Natural killer cell (primary cell): ENCODE measurements around the gene WFDC8. TPM values are rescaled to one million over a fixed set of nuclear protein-coding genes. Genes with fewer than 3 reads are reported as not detected.
A peak's percentile ranks its signal among the peaks of the same experiment; 100 is the strongest.

Experiments used
- ATAC-seq, 3 donors: fragments of 150-1000 bp in 2 of 3; fragments of 200-7000 bp in 1 of 3; cut with Tn5 transposase; 1 replicate in 1 of 3; 2 replicates in 2 of 3; pipeline ENCODE4 v1.10.0; 2021; ENCODE audit warnings: mild to moderate bottlenecking in 2 of 3, moderate library complexity in 2 of 3
- DNase-seq, 2 donors: peaks; one replicate each; pipeline versions ENCODE4 v3.0.0 to v3.0.0-alpha.2; 2013 to 2021; ENCODE audit warnings: mixed read lengths in 1 of 2
- H3K27ac ChIP-seq: one replicate; pipeline ENCODE4 v1.5.1; 2013; ENCODE audit warnings: mild to moderate bottlenecking, low read length
- H3K27me3 ChIP-seq: one replicate; pipeline ENCODE4 v1.6.1; 2013; ENCODE audit warnings: low read length; ENCODE audit not compliant: control insufficient read depth, insufficient read depth
- H3K36me3 ChIP-seq: one replicate; pipeline ENCODE4 v1.6.1; 2013; ENCODE audit warnings: low read length; ENCODE audit not compliant: control insufficient read depth, insufficient read depth
- H3K4me1 ChIP-seq: one replicate; pipeline ENCODE4 v1.6.1; 2013; ENCODE audit warnings: low read length; ENCODE audit not compliant: control insufficient read depth, insufficient read depth
- H3K4me3 ChIP-seq: one replicate; pipeline ENCODE4 v1.5.1; 2013; ENCODE audit warnings: low read length
- H3K9me3 ChIP-seq: one replicate; pipeline ENCODE4 v1.6.1; 2013; ENCODE audit warnings: low read length; ENCODE audit not compliant: control insufficient read depth, insufficient read depth
- H3K27ac Mint-ChIP-seq, 2 donors: one replicate each; pipeline ENCODE4 v1.8.0; 2022; ENCODE audit warnings: mild to moderate bottlenecking in 2 of 2, mixed read lengths in 2 of 2, moderate library complexity in 1 of 2
- H3K27me3 Mint-ChIP-seq, 2 donors: one replicate each; pipeline ENCODE4 v1.8.0; 2022; ENCODE audit warnings: low read depth in 2 of 2, mixed read lengths in 2 of 2
- H3K36me3 Mint-ChIP-seq: one replicate; pipeline ENCODE4 v1.8.0; 2022; ENCODE audit warnings: mixed read lengths
- H3K4me1 Mint-ChIP-seq, 2 donors: one replicate each; pipeline ENCODE4 v1.8.0; 2022; ENCODE audit warnings: mixed read lengths in 2 of 2
- H3K4me3 Mint-ChIP-seq: one replicate; pipeline ENCODE4 v1.8.0; 2022; ENCODE audit warnings: mild to moderate bottlenecking, moderate library complexity, mixed read lengths
- H3K9me3 Mint-ChIP-seq, 2 donors: one replicate each; pipeline ENCODE4 v1.8.0; 2022; ENCODE audit warnings: mixed read lengths in 2 of 2
- CTCF ChIP-seq: fragments of 200-600 bp; IDR thresholded peaks from one replicate; pipeline ENCODE4 v1.8.0; 2022; ENCODE audit warnings: antibody characterized with exemption
- WGBS: methylation state at CpG from one replicate; pipeline ENCODE4 v1.1.7; 2013; ENCODE audit warnings: missing lambda C conversion rate; ENCODE audit not compliant: insufficient coverage; 5-methylcytosine and 5-hydroxymethylcytosine counted together
- intact Hi-C: fragments of 100-400 bp; cut with micrococcal nuclease; formaldehyde crosslinking; loops from one replicate; pipeline ENCODE4 v1.14.2; 2022
- total RNA-seq, 4 donors: library from RNA; stranded (reverse); fragments of 120-200 nt in 1 of 4; gene quantifications; one replicate each; pipeline versions ENCODE4 v1.2.3 to v1.2.4, GENCODE V29; 2013 to 2022

Gene WFDC8
- total RNA-seq, 3 donors from 2014 or later (not counting 1 experiment from before 2014, with no cell fraction given), result not detected

GRCh38 chr20:45547206-45547770, 31.8 kb downstream of the WFDC8 start, which contains the start of gene EPPIN:
TSS of gene EPPIN (minus strand) at chr20:45547401. CDS start at chr20:45547357, 44 bp downstream.
- DNase-seq, result no peak
- no peak within 1 kb of the TSS for H3K4me3 ChIP-seq
- intact Hi-C loops, result no loop called here
- peaks cover 2% of the 10 kb centered on the region for H3K27me3 ChIP-seq
- H3K36me3 ChIP-seq, result no peaks in the 10 kb centered on the region
- no peaks in the 10 kb centered on the region for H3K4me1 ChIP-seq
- Mint-ChIP-seq H3K27me3 (peaks cover 0 to 16% of the 10 kb centered on the region in 2 donors), H3K4me1 (no peaks in the 10 kb centered on the region), H3K27ac (no peak within 1 kb of the TSS), H3K36me3 (no peaks in the 10 kb centered on the region), H3K4me3 (no peak within 1 kb of the TSS), H3K9me3 (peaks cover 0 to 2% of the 10 kb centered on the region in 2 donors)
- H3K9me3 ChIP-seq, result no peaks in the 10 kb centered on the region
- WGBS, result 91% methylated on average over 5 of the region's 6 CpGs
- H3K27ac ChIP-seq, result no peak within 1 kb of the TSS
- TF ChIP-seq CTCF, result no peak
- no peak for ATAC-seq

- Mint-ChIP-seq H3K4me1 (no peaks in the 10 kb centered on the region), H3K27ac (no peak overlapping the region), H3K36me3 (no peaks in the 10 kb centered on the region), H3K4me3 (no peak overlapping the region), H3K27me3 (peaks cover 7 to 21% of the 10 kb centered on the region in 2 donors), H3K9me3 (peaks cover 0 to 2% of the 10 kb centered on the region in 2 donors)
- no peaks in the 10 kb centered on the region for H3K4me1 ChIP-seq
- no peak for ATAC-seq
- WGBS, result 34% methylated on average over 4 of the region's 5 CpGs
- H3K27me3 ChIP-seq, result peaks cover 2% of the 10 kb centered on the region
- H3K9me3 ChIP-seq, result no peaks in the 10 kb centered on the region
- DNase-seq, result peak in 1 of 2 donors; percentile 3
- H3K36me3 ChIP-seq, result no peaks in the 10 kb centered on the region
- H3K4me3 ChIP-seq, result no peak overlapping the region
- no peak for TF ChIP-seq CTCF
- no peak overlapping the region for H3K27ac ChIP-seq
- intact Hi-C loops, result no loop called here
Measured at GRCh38 chr20:45545754-45546453, 33.2 kb downstream of the WFDC8 start.

GRCh38 chr20:45545351-45545750, 33.7 kb downstream of the WFDC8 start:
- H3K9me3 ChIP-seq, result no peaks in the 10 kb centered on the region
- H3K27me3 Mint-ChIP-seq, result peaks cover 7 to 19% of the 10 kb centered on the region in 2 donors
- H3K27ac ChIP-seq, result no peak overlapping the region
- H3K4me1 ChIP-seq, result no peaks in the 10 kb centered on the region
- no peak overlapping the region for H3K27ac Mint-ChIP-seq
- no peaks in the 10 kb centered on the region for H3K36me3 Mint-ChIP-seq
- H3K9me3 Mint-ChIP-seq, result peaks cover 0 to 2% of the 10 kb centered on the region in 2 donors
- H3K36me3 ChIP-seq, result no peaks in the 10 kb centered on the region
- H3K4me1 Mint-ChIP-seq, result no peaks in the 10 kb centered on the region
- intact Hi-C loops, result no loop called here
- ATAC-seq, result no peak
- no peak overlapping the region for H3K4me3 Mint-ChIP-seq
- peaks cover 2% of the 10 kb centered on the region for H3K27me3 ChIP-seq
- no peak for DNase-seq
- TF ChIP-seq CTCF, result no peak
- H3K4me3 ChIP-seq, result no peak overlapping the region
- 84% methylated on average over 3 of the region's 3 CpGs for WGBS
